Ishikawa (cell line): ENCODE results near the gene CFAP92.

Experiments
- CEBPB ChIP-seq: IDR thresholded peaks from 2 replicates; pipeline ENCODE4 v1.6.1; 2012
- CREB1 ChIP-seq: IDR thresholded peaks from 2 replicates; pipeline ENCODE4 v1.6.1; 2012; ENCODE audit warnings: low read depth
- EGR1 ChIP-seq: IDR thresholded peaks from 2 replicates; pipeline ENCODE4 v1.6.1; 2012
- EP300 ChIP-seq: IDR thresholded peaks from 2 replicates; pipeline ENCODE4 v1.6.1; 2012; ENCODE audit warnings: borderline replicate concordance
- FOXM1 ChIP-seq: IDR thresholded peaks from 2 replicates; pipeline ENCODE4 v1.6.1; 2012; ENCODE audit warnings: low read depth, borderline replicate concordance
- MAX ChIP-seq: IDR thresholded peaks from 2 replicates; pipeline ENCODE4 v1.6.1; 2012
- NFIC ChIP-seq: IDR thresholded peaks from 2 replicates; pipeline ENCODE4 v1.6.1; 2012
- RAD21 ChIP-seq: IDR thresholded peaks from 2 replicates; pipeline ENCODE4 v1.6.1; 2012; ENCODE audit warnings: low read depth
- REST ChIP-seq: IDR thresholded peaks from 2 replicates; pipeline ENCODE4 v1.6.1; 2012; ENCODE audit warnings: low read depth, mild to moderate bottlenecking
- TAF1 ChIP-seq: IDR thresholded peaks from 2 replicates; pipeline ENCODE4 v1.6.1; 2012; ENCODE audit warnings: low read depth, mild to moderate bottlenecking
- TCF12 ChIP-seq: IDR thresholded peaks from 2 replicates; pipeline ENCODE4 v1.6.1; 2012; ENCODE audit warnings: low read depth
- TEAD4 ChIP-seq: IDR thresholded peaks from 2 replicates; pipeline ENCODE4 v1.6.1; 2012
- USF1 ChIP-seq: IDR thresholded peaks from 2 replicates; pipeline ENCODE4 v1.6.1; 2012
- YY1 ChIP-seq: IDR thresholded peaks from 2 replicates; pipeline ENCODE4 v1.6.1; 2012; ENCODE audit warnings: low read depth
- ZBTB7A ChIP-seq: IDR thresholded peaks from 2 replicates; pipeline ENCODE4 v1.6.1; 2012; ENCODE audit warnings: low read depth

The CFAP92 gene

GRCh38 chr3:129018751-129019150 is 24.9 kb upstream of the CFAP92 start:
- no peak for TF ChIP-seq EGR1
- TF ChIP-seq RAD21: no peak
- TF ChIP-seq TAF1: no peak
- TF ChIP-seq TEAD4: no peak
- no peak for TF ChIP-seq CREB1
- no peak for TF ChIP-seq NFIC
- TF ChIP-seq YY1: no peak
- no peak for TF ChIP-seq REST
- TF ChIP-seq MAX: no peak
- no peak for TF ChIP-seq USF1
- no peak for TF ChIP-seq ZBTB7A
- no peak for TF ChIP-seq FOXM1
- TF ChIP-seq EP300: no peak

GRCh38 chr3:129018271-129018670 is 24.4 kb upstream of the CFAP92 start:
- no peak for TF ChIP-seq MAX
- no peak for TF ChIP-seq CEBPB
- TF ChIP-seq USF1: no peak
- no peak for TF ChIP-seq YY1
- no peak for TF ChIP-seq FOXM1
- TF ChIP-seq TEAD4: no peak
- TF ChIP-seq EGR1: no peak
- TF ChIP-seq ZBTB7A: no peak
- no peak for TF ChIP-seq REST
- TF ChIP-seq CREB1: no peak
- TF ChIP-seq TAF1: no peak
- TF ChIP-seq RAD21: no peak
- no peak for TF ChIP-seq NFIC
- no peak for TF ChIP-seq TCF12
- TF ChIP-seq EP300: no peak

GRCh38 chr3:129017484-129017899 is 23.6 kb upstream of the CFAP92 start:
- TF ChIP-seq RAD21: no peak
- no peak for TF ChIP-seq EGR1
- TF ChIP-seq CEBPB: no peak
- no peak for TF ChIP-seq REST
- TF ChIP-seq ZBTB7A: no peak
- TF ChIP-seq CREB1: no peak
- no peak for TF ChIP-seq NFIC
- TF ChIP-seq USF1: no peak
- TF ChIP-seq EP300: no peak
- TF ChIP-seq FOXM1: no peak

- TF ChIP-seq USF1 (no peak), TAF1 (no peak), REST (no peak), YY1 (no peak), MAX (no peak), TEAD4 (no peak), RAD21 (no peak), FOXM1 (no peak), ZBTB7A (no peak), EP300 (no peak), CREB1 (no peak), CEBPB (no peak), TCF12 (no peak), NFIC (no peak), EGR1 (no peak)
Measured at GRCh38 chr3:129016720-129017483, 23.0 kb upstream of the CFAP92 start.
